GM12892 (cell line): ENCODE data around the gene ANXA8L1.
"Not testable (repeated sequence)": the region's sequence is repeated elsewhere in the genome, so short reads cannot be mapped to it uniquely, and the experiment has no call there.

Experiments used
- POLR2A ChIP-seq: IDR thresholded peaks from 2 replicates; pipeline ENCODE4 v1.6.1; 2011; ENCODE audit warnings: low read depth, low read length, control low read depth
- POLR2AphosphoS5 ChIP-seq: IDR thresholded peaks from 2 replicates; pipeline ENCODE4 v1.6.1; 2011; ENCODE audit warnings: low read depth, low read length, control low read depth
- TAF1 ChIP-seq: IDR thresholded peaks from 2 replicates; pipeline ENCODE4 v1.6.1; 2011; ENCODE audit warnings: low read depth, mild to moderate bottlenecking, control low read depth, low read length, borderline replicate concordance

DNA sequence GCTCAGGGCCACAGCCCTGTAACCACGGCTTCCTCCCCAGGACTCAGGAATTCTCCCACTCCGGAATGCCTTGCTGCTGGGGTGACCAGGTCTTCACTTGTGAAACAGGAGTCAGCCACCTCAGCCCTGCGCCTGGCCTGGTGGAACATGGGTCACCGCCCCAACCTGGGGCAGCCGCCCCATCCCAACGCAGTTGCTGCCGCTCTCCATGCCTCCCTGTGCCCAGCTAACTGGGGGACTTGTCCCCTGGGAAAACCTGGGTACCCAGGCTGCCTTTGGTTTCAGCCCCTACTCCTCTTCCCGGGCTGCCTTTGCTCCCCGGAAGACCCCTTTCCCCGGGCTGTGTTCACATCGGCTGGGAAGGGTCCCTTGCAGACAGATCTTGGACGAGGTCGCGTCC lies 22.2 kb downstream of the ANXA8L1 start:
- not testable (repeated sequence) for TF ChIP-seq POLR2AphosphoS5, POLR2A, TAF1
